Measurements from ENCODE around the gene MAPK4.

- no peak for TF ChIP-seq CTCF (IDR thresholded peaks at IDR 0.05)
- TF ChIP-seq POLR2A (IDR thresholded peaks at IDR 0.05): no peak
These were observed 68.0 kb downstream of the MAPK4 start for GRCh38 chr18:50627594-50628532.

Data from esophagus squamous epithelium (tissue), 4 donors.